ENCODE results near the gene CCDC97.

DNA sequence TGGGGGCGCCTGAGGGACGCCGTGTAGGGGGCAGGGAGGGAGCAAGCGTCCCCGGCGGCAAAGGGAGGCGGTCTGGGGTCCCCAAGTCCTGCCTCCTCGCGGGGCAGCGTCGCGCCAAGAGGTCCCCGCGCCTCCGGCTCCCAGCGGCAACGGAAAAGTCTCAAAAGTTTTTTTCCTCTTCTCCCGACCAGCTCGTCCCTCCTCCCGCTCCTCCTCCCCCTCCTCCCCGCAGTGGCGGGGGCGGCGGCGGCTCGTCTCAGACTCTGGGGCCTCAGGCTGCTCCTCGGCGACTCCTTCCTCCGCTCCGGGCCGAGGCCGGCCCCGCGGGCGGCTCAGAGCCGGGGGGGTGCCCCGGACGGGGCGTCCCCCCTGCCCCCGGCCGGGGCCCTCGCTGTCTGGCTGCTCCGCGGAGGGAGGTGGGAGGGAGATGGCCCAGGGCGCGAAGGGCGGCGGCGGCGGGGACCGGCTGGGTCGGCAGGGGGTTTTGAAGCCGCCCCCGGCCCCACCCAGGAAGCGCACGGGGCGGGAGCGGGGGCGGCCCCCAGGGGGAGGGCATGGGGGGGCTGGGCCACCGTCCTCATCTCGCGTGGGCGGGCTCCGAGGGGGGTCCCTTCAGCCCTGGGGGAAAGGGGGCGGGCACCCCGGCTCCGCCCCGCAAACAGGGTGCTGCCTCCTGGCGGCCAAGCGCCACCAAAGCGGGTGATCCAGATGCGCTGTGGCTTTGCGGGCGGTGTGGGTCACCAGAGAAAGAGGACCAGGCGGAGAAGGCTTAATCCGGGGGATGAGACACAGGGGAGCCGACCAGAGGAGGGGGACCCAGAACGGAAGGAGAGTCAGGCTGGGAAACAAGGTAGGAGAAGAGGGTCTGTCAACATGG is 43.7 kb downstream of the CCDC97 start, which contains the start of gene TGFB1:
- TF ChIP-seq BACH2 (CRISPR knock-in tag; IDR thresholded peaks at IDR 0.05; ENCODE audit: borderline replicate concordance) = no peak
- no peak for TF ChIP-seq ZFP30 (CRISPR knock-in tag; IDR thresholded peaks at IDR 0.05)
- TF ChIP-seq ARNTL (CRISPR knock-in tag; IDR thresholded peaks at IDR 0.05; ENCODE audit: borderline replicate concordance, low read depth) = no peak
- TF ChIP-seq ZNF70 (CRISPR knock-in tag; IDR thresholded peaks at IDR 0.05) = no peak
- no peak for TF ChIP-seq RARB (CRISPR knock-in tag; IDR thresholded peaks at IDR 0.05)
- no peak for TF ChIP-seq GLIS3 (CRISPR knock-in tag; IDR thresholded peaks at IDR 0.05)
- TF ChIP-seq, protein P1, sequence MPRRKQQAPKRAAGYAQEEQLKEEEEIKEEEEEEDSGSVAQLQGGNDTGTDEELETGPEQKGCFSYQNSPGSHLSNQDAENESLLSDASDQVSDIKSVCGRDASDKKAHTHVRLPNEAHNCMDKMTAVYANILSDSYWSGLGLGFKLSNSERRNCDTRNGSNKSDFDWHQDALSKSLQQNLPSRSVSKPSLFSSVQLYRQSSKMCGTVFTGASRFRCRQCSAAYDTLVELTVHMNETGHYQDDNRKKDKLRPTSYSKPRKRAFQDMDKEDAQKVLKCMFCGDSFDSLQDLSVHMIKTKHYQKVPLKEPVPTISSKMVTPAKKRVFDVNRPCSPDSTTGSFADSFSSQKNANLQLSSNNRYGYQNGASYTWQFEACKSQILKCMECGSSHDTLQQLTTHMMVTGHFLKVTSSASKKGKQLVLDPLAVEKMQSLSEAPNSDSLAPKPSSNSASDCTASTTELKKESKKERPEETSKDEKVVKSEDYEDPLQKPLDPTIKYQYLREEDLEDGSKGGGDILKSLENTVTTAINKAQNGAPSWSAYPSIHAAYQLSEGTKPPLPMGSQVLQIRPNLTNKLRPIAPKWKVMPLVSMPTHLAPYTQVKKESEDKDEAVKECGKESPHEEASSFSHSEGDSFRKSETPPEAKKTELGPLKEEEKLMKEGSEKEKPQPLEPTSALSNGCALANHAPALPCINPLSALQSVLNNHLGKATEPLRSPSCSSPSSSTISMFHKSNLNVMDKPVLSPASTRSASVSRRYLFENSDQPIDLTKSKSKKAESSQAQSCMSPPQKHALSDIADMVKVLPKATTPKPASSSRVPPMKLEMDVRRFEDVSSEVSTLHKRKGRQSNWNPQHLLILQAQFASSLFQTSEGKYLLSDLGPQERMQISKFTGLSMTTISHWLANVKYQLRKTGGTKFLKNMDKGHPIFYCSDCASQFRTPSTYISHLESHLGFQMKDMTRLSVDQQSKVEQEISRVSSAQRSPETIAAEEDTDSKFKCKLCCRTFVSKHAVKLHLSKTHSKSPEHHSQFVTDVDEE (CRISPR knock-in tag; IDR thresholded peaks at IDR 0.05) = no peak

Measured in SK-N-SH treated with all-trans-retinoic acid at 6 μM for 48 hours (cell line).